Right lobe of liver (tissue), 6 donors: ENCODE measurements around the gene SARS1. TPM values are rescaled to one million over a fixed set of nuclear protein-coding genes. Genes with fewer than 3 reads are reported as not detected.
"Not testable (repeated sequence)": the region's sequence is repeated elsewhere in the genome, so short reads cannot be mapped to it uniquely, and the experiment has no call there.

Source experiments
- ATAC-seq, 4 donors: fragments of 200-7000 bp; cut with Tn5 transposase; one replicate each; pipeline ENCODE4 v1.9.1; 2020; ENCODE audit warnings: mild to moderate bottlenecking in 4 of 4, moderate library complexity in 4 of 4
- DNase-seq, 3 donors: peaks; one replicate each; pipeline ENCODE4 v3.0.0-alpha.2; 2020
- H3K27ac ChIP-seq, 3 donors: fragments of 200-600 bp; one replicate each; pipeline ENCODE4 v1.8.0; 2022
- H3K27me3 ChIP-seq, 2 donors: fragments of 200-600 bp; one replicate each; pipeline ENCODE4 v1.8.0; 2022
- H3K36me3 ChIP-seq, 4 donors: fragments of 200-600 bp; sonication (generic) in 1 of 4; one replicate each; pipeline versions ENCODE4 v1.5.1 to v1.8.0; 2017 to 2022; ENCODE audit warnings: control low read depth in 1 of 4
- H3K4me1 ChIP-seq, 4 donors: fragments of 200-600 bp; sonication (generic) in 1 of 4; one replicate each; pipeline versions ENCODE4 v1.5.1 to v1.8.0; 2017 to 2022; ENCODE audit warnings: control low read depth in 1 of 4
- H3K4me3 ChIP-seq, 3 donors: fragments of 200-600 bp; one replicate each; pipeline ENCODE4 v1.8.0; 2022
- H3K9me3 ChIP-seq, 4 donors: fragments of 200-600 bp; sonication (generic) in 1 of 4; one replicate each; pipeline versions ENCODE4 v1.5.1 to v1.8.0; 2017 to 2022; ENCODE audit warnings: control low read depth in 1 of 4
- POLR2A ChIP-seq: fragments of 450-650 bp; IDR thresholded peaks from one replicate; pipeline ENCODE4 v1.6.1; 2017; ENCODE audit warnings: antibody characterized with exemption, mild to moderate bottlenecking
- WGBS: methylation state at CpG from one replicate; pipeline ENCODE4 v1.1.6; 2018; ENCODE audit warnings: low coverage, low lambda C conversion rate; ENCODE audit not compliant: insufficient coverage; ENCODE audit errors: missing lambda C conversion rate; 5-methylcytosine and 5-hydroxymethylcytosine counted together
- intact Hi-C, 2 donors: fragments of 100-400 bp; cut with DNase I; formaldehyde crosslinking; loops; one replicate each; pipeline versions ENCODE4 v1.11.2 to v1.14.1; 2022
- total RNA-seq, 6 experiments: library from RNA; depleted of rRNA in 2 of 6; stranded (reverse); fragments of >200 nt in 2 of 6; fragmentation: NEBNext Ultra II Directional in 3 of 6; extraction: Animal tissue kit (Norgen Biotek cat#: 25700) in 3 of 6; gene quantifications; one replicate each; pipeline versions ENCODE4 v1.1.0 to v1.2.4, GENCODE V29; 2016 to 2023
- TF ChIP-seq, protein P1 (sequence below), 4 donors: fragments of 200-600 bp in 3 of 4; fragments of 450-650 bp in 1 of 4; IDR thresholded peaks; one replicate each; pipeline versions ENCODE4 v1.5.1 to v1.8.0; 2016 to 2022; ENCODE audit warnings: antibody characterized with exemption in 4 of 4, mild to moderate bottlenecking in 2 of 4
- donor health status: DM: no; HTN: yes; CAD: no.
- donor health status: DM: no; HTN: no; CAD: no.
- donor health status: DM: no; HTN: no; CAD: no.
- donor health status: DM: no; HTN: yes; CAD: no.
- donor health status: DM: no; HTN: yes; CAD: no.

The SARS1 gene
- total RNA-seq, 6 experiments from 2014 or later: 73.5 to 123 (median 91.6) TPM

DNA sequence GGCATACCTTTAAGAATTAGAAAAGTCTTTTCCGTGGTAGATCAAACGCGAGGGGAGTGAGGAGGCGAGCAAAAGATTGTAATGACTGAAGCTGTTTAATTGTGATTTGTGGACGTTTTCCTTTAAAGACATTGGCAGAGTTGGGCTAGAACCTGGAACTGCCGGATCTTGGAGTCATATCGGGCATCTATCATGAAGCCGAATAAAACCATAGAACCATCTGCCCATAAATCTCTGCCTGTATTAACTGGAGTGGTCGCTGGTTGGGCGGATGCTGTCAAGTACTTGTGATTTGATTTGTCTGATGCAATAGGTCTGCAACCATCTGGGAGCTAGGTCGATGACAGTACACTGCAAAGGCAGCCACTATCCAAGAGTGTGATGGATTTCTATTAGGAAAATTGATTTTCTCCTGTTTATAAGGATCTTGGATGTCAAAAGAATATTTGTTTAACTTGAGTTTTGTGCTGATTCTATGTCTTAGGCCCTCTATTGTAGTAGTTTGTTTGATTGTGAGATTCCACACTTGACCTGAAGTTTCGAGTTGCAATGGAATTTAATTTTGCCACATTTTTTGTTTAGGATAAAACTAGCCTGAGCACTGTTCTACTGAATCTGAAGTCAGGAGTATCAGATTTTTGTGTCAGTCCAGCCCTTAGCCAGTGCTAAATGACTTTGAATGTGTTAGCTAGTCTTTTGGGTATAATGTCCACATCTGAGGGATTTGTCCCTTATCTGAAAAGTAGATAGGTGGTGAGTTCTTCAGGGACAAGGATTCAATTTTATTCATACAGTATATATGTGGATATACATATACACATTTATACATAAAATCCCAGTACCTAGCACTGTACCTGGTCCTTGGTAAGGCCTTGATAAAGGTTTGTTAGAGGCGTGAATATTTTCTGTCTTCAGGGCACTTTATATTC, 1.2 kb downstream of the SARS1 start:
- DNase-seq: peak in 2 of 3 donors; percentile 37 to 59
- H3K9me3 ChIP-seq: no peaks in the 10 kb centered on the region
- H3K4me1 ChIP-seq: peaks cover 0 to 29% (median 15%) of the 10 kb centered on the region in 4 donors
- H3K27me3 ChIP-seq: no peaks in the 10 kb centered on the region
- peak overlapping the region; percentile 69 to 83 (median 70) for H3K27ac ChIP-seq
- TF ChIP-seq, protein P1, sequence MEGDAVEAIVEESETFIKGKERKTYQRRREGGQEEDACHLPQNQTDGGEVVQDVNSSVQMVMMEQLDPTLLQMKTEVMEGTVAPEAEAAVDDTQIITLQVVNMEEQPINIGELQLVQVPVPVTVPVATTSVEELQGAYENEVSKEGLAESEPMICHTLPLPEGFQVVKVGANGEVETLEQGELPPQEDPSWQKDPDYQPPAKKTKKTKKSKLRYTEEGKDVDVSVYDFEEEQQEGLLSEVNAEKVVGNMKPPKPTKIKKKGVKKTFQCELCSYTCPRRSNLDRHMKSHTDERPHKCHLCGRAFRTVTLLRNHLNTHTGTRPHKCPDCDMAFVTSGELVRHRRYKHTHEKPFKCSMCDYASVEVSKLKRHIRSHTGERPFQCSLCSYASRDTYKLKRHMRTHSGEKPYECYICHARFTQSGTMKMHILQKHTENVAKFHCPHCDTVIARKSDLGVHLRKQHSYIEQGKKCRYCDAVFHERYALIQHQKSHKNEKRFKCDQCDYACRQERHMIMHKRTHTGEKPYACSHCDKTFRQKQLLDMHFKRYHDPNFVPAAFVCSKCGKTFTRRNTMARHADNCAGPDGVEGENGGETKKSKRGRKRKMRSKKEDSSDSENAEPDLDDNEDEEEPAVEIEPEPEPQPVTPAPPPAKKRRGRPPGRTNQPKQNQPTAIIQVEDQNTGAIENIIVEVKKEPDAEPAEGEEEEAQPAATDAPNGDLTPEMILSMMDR (IDR thresholded peaks at IDR 0.05): no peak
- peak; percentile 51 for TF ChIP-seq POLR2A
- H3K36me3 ChIP-seq: no peaks in the 10 kb centered on the region
- intact Hi-C loops: no loop called here
- peak overlapping the region; percentile 63 to 89 (median 88) for H3K4me3 ChIP-seq
- 7% methylated on average over 13 of the region's 13 CpGs for WGBS
- ATAC-seq: peak; percentile 68 to 75 (median 70)

- Histone ChIP-seq H3K4me1 (peaks cover 0 to 29% (median 15%) of the 10 kb centered on the region in 4 donors), H3K27ac (no peak overlapping the region), H3K27me3 (no peaks in the 10 kb centered on the region), H3K36me3 (peaks cover 0 to 3% (median 0%) of the 10 kb centered on the region in 4 donors), H3K9me3 (no peaks in the 10 kb centered on the region), H3K4me3 (no peak overlapping the region)
- WGBS: 81% methylated on average over 4 of the region's 4 CpGs
- intact Hi-C loops: no loop called here
- ATAC-seq (no peak), DNase-seq (peak in 1 of 3 donors; percentile 36)
- no peak for TF ChIP-seq POLR2A
These were observed 2.9 kb downstream of the SARS1 start for GRCh38 chr1:109216662-109217061.

- Histone ChIP-seq H3K36me3 (peaks cover 0 to 3% (median 0%) of the 10 kb centered on the region in 4 donors), H3K27me3 (no peaks in the 10 kb centered on the region), H3K27ac (no peak overlapping the region), H3K9me3 (no peaks in the 10 kb centered on the region), H3K4me3 (no peak overlapping the region), H3K4me1 (peaks cover 0 to 29% (median 15%) of the 10 kb centered on the region in 4 donors)
- intact Hi-C loops: no loop called here
- ATAC-seq (no peak), DNase-seq (peak in 1 of 3 donors; percentile 13)
- WGBS: 58% methylated on average over 3 of the region's 3 CpGs
- no peak for TF ChIP-seq POLR2A
- TF ChIP-seq, protein P1 (IDR thresholded peaks at IDR 0.05): no peak
These were observed 4.8 kb downstream of the SARS1 start for GRCh38 chr1:109218516-109218915.

DNA sequence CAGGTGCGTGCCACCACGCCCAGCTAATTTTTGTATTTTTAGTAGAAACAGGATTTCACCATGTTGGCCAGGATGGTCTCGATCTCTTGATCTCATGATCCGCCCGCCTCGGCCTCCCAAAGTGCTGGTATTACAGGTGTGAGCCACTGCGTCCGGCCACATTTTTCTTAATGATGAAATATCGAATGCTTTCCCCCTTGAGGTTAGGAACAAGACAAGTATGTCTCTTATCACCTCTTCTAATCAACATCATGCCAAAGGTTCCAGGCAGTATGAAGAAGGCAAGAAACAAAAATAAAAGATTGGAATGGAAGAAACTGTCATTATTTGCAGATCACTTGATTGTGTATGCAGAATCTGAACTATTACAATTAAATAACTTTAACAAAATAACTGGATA, 7.5 kb downstream of the SARS1 start:
- DNase-seq, H3K4me3 ChIP-seq, H3K27ac ChIP-seq, intact Hi-C loops, H3K9me3 ChIP-seq, ATAC-seq, H3K27me3 ChIP-seq: not testable (repeated sequence)
- 100% methylated on average over 3 of the region's 9 CpGs for WGBS
- Histone ChIP-seq H3K36me3 (peaks cover 0 to 13% (median 3%) of the 10 kb centered on the region in 4 donors), H3K4me1 (peaks cover 0 to 14% (median 6%) of the 10 kb centered on the region in 4 donors)

- Histone ChIP-seq H3K27me3 (no peaks in the 10 kb centered on the region), H3K4me3 (no peak overlapping the region), H3K4me1 (peaks cover 0 to 12% (median 2%) of the 10 kb centered on the region in 4 donors), H3K36me3 (peaks cover 8 to 39% (median 21%) of the 10 kb centered on the region in 4 donors), H3K9me3 (no peaks in the 10 kb centered on the region), H3K27ac (no peak overlapping the region)
- 95% methylated on average over 3 of the region's 3 CpGs for WGBS
- intact Hi-C loops: no loop called here
- no peak for DNase-seq
- no peak for ATAC-seq
- TF ChIP-seq, protein P1 (IDR thresholded peaks at IDR 0.05): no peak
- TF ChIP-seq POLR2A: no peak
These were observed 11.6 kb downstream of the SARS1 start for GRCh38 chr1:109225308-109225707.
